Large intestine (tissue), 3 donors: ENCODE results near the gene KCNQ1. TPM values are rescaled to one million over a fixed set of nuclear protein-coding genes. Genes with fewer than 3 reads are reported as not detected.
"Not testable (repeated sequence)": the region's sequence is repeated elsewhere in the genome, so short reads cannot be mapped to it uniquely, and the experiment has no call there.

Experiments used
- DNase-seq, 2 donors: peaks; one replicate each; pipeline versions ENCODE4 v3.0.0 to v3.0.0-alpha.2; 2013
- H3K27ac ChIP-seq: one replicate; pipeline ENCODE4 v1.5.1; 2013; ENCODE audit warnings: low read length
- H3K27me3 ChIP-seq: 2 replicates; pipeline ENCODE4 v1.6.1; 2013; ENCODE audit warnings: low read length; ENCODE audit not compliant: control insufficient read depth, insufficient read depth
- H3K36me3 ChIP-seq: 2 replicates; pipeline ENCODE4 v1.6.1; 2013; ENCODE audit warnings: low read length; ENCODE audit not compliant: control insufficient read depth, insufficient read depth
- H3K4me1 ChIP-seq: one replicate; pipeline ENCODE4 v1.6.1; 2013; ENCODE audit warnings: low read length; ENCODE audit not compliant: control insufficient read depth, insufficient read depth
- H3K4me3 ChIP-seq: one replicate; pipeline ENCODE4 v1.5.1; 2013; ENCODE audit warnings: low read length
- H3K9me3 ChIP-seq: one replicate; pipeline ENCODE4 v1.6.1; 2013; ENCODE audit warnings: mild to moderate bottlenecking, low read depth, low read length, moderate library complexity; ENCODE audit not compliant: control insufficient read depth
- WGBS: methylation state at CpG from one replicate; pipeline ENCODE4 v1.1.5; 2013; ENCODE audit warnings: low lambda C conversion rate; ENCODE audit not compliant: insufficient coverage; 5-methylcytosine and 5-hydroxymethylcytosine counted together
- polyA plus RNA-seq: library from polyadenylated mRNA; unstranded; fragments of 120-200 nt; gene quantifications from one replicate; pipeline ENCODE4 v1.2.1, GENCODE V29; 2013

KCNQ1 gene
- polyA plus RNA-seq, 1 donor = 19.5 TPM

DNA sequence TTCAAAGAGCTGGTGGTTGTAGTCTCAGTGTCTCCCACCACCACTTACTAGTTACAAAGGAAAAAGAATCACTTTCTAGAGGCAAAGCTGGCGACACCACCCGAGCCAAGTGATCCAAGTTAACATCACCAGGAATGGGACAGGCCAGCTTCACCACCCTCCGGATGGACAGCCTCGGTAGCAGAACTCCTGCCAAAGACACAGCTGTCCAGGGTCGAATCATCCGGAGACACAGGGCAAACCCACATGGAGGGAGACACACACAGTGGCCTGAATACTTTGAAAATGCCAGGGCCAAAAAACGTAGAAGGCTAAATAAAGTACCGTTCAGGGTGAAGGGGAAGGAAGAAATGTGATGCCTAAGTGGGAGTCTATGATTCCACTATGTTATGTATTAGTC lies 33.1 kb downstream of the KCNQ1 start:
- no peak for DNase-seq
- H3K4me1 ChIP-seq = peaks cover 15% of the 10 kb centered on the region
- no peak overlapping the region for H3K27ac ChIP-seq
- no peaks in the 10 kb centered on the region for H3K36me3 ChIP-seq
- no peaks in the 10 kb centered on the region for H3K27me3 ChIP-seq
- 100% methylated on average over 1 of the region's 8 CpGs for WGBS
- H3K4me3 ChIP-seq = no peak overlapping the region
- peaks cover 5% of the 10 kb centered on the region for H3K9me3 ChIP-seq

DNA sequence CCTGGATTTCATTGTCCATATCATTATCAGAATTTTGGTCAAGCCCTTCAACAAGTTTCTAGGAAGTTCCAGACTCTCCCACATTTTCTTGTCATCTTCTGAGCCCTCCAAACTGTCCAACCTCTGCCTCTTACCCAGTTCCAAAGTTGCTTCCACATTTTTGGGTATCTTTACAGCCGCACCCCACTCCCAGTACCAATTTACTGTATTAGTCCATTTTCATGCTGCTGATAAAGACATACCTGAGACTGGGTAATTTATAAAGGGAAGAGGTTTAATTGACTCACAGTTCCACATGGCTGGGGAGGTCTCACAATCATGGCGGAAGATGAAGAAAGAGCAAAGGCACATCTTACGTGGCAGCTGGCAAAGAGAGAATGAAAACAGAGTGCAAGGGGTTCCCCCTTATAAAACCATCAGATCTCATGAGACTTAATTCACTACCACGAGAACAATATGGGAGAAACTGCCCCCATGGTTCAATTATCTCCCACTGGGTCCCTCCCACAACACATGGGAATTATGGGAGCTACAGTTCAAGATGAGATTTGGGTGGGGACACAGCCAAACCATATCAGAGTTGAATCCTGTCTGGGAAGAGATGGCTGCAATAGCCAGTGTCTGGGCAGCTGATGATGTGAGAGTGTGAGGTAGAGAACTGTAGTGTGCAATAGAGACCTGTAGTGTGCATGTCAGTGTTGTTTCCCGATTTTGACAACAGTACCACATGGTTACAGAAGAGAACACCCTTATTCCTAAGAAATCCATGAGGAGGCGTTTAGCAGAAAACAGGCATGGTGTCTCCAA lies 35.5 kb downstream of the KCNQ1 start:
- not testable (repeated sequence) for H3K27me3 ChIP-seq, H3K27ac ChIP-seq, DNase-seq, H3K4me1 ChIP-seq, H3K9me3 ChIP-seq, H3K4me3 ChIP-seq, H3K36me3 ChIP-seq
- WGBS = 65% methylated on average over 3 of the region's 6 CpGs

DNA sequence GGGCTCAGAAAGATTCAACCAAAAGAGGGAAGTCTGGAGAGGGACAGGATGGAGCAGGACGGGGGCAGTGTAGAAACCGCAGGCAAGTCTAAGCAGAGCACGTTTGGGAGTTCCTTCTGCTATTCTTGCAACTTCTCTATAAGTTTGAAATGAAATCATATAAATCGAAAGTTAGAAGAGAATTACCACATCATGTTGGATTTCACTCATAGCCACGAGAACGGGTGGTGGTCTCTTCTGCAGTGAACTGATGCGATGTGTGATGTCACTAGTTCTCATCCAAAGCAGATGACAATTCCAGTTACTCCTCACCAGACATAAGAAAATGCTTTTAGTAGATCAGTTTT lies 36.0 kb downstream of the KCNQ1 start:
- H3K4me3 ChIP-seq = no peak overlapping the region
- 83% methylated on average over 2 of the region's 7 CpGs for WGBS
- H3K9me3 ChIP-seq = peaks cover 5% of the 10 kb centered on the region
- no peaks in the 10 kb centered on the region for H3K27me3 ChIP-seq
- no peaks in the 10 kb centered on the region for H3K36me3 ChIP-seq
- H3K4me1 ChIP-seq = no peaks in the 10 kb centered on the region
- no peak overlapping the region for H3K27ac ChIP-seq
- DNase-seq = no peak

DNA sequence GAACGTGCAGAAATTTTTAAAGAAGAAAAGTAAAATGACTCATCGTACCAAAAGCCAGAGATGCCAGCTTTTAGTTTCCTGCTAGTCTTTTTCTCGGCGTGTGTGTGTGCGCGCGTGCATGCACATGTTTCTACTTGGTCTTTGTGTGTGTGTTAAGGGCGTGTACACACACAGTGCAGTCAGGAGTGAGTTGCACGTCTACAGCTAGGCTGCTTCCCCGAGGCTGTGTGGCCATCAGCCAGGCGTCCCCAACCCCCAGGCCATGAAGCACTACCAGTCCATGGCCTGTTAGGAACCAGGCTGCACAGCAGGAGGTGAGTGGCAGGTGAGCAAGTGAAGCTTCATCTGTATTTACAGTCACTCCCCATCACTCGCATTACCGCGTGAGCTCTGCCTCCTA lies 36.4 kb downstream of the KCNQ1 start:
- Histone ChIP-seq H3K36me3 (no peaks in the 10 kb centered on the region), H3K27me3 (no peaks in the 10 kb centered on the region), H3K9me3 (peaks cover 5% of the 10 kb centered on the region), H3K4me1 (no peaks in the 10 kb centered on the region), H3K4me3 (no peak overlapping the region), H3K27ac (no peak overlapping the region)
- DNase-seq = no peak
- no CpG with 5 or more reads among the region's 14 CpGs for WGBS

DNA sequence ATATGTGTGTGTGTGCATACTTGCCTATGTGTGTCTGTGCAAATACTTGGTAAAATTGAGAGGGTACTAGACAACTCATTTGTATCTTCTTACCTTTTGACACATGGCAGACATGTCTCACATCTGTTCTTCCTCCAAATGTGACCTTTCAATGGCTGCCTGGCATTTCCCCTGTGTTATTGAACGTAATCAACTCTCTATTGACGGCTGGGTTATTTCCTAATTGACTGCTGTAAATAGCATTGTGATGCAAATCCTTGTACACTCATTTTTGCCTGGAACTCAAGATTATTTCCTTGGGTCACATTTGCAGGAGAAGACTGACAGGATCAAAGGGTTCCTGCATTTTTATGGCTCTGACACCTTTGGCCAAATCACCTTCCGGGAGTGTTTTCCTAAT lies 37.4 kb downstream of the KCNQ1 start:
- peaks cover 10% of the 10 kb centered on the region for H3K9me3 ChIP-seq
- DNase-seq = no peak
- no peak overlapping the region for H3K27ac ChIP-seq
- no peaks in the 10 kb centered on the region for H3K36me3 ChIP-seq
- no CpG with 5 or more reads among the region's 3 CpGs for WGBS
- H3K4me1 ChIP-seq = no peaks in the 10 kb centered on the region
- no peaks in the 10 kb centered on the region for H3K27me3 ChIP-seq
- no peak overlapping the region for H3K4me3 ChIP-seq

DNA sequence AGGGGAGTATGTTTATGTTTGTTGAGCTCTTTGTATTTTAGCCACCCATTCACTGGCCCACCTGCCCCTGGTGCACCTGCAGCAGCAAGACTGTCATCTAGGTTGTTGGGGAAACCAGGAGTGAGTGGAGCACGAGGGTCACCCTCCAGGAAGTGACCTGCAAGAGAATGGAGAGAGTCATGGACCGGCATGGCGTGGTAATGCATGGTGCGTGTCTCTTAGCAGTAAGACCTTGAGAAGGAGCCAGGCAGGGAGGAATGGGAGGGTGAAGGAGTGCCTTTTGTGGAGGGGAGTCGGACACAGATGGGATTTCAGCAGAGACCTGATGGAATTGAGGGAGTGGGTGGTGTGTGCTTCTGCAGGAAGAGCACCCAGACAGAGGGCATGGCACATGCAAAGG lies 37.9 kb downstream of the KCNQ1 start:
- Histone ChIP-seq H3K27me3 (no peaks in the 10 kb centered on the region), H3K9me3 (peaks cover 15% of the 10 kb centered on the region), H3K4me1 (no peaks in the 10 kb centered on the region), H3K4me3 (no peak overlapping the region), H3K27ac (no peak overlapping the region), H3K36me3 (no peaks in the 10 kb centered on the region)
- WGBS = 83% methylated on average over 3 of the region's 5 CpGs
- DNase-seq = no peak

DNA sequence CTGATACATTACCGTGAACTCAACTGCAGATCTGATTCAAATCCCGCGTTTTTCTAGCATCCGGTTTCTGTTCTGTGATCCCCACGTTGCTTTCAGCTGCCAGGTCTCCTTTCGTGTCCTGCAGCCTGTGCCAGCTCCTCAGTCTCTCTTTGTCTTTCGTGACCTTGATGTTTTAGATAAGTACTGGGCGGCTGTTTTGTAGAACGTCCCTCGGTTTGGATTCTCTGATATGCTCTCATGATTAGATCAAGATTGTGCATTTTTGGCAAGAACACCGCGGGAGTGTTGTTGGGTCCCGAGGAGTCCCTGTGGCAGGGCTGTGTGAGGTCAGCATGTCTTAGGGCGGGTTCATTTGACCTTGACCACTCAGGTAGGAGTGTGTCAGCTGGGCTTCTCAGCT lies 38.6 kb downstream of the KCNQ1 start:
- WGBS = no CpG with 5 or more reads among the region's 14 CpGs
- no peaks in the 10 kb centered on the region for H3K4me1 ChIP-seq
- no peak overlapping the region for H3K4me3 ChIP-seq
- H3K27me3 ChIP-seq = no peaks in the 10 kb centered on the region
- DNase-seq = no peak
- peaks cover 21% of the 10 kb centered on the region for H3K9me3 ChIP-seq
- no peaks in the 10 kb centered on the region for H3K36me3 ChIP-seq
- H3K27ac ChIP-seq = no peak overlapping the region

DNA sequence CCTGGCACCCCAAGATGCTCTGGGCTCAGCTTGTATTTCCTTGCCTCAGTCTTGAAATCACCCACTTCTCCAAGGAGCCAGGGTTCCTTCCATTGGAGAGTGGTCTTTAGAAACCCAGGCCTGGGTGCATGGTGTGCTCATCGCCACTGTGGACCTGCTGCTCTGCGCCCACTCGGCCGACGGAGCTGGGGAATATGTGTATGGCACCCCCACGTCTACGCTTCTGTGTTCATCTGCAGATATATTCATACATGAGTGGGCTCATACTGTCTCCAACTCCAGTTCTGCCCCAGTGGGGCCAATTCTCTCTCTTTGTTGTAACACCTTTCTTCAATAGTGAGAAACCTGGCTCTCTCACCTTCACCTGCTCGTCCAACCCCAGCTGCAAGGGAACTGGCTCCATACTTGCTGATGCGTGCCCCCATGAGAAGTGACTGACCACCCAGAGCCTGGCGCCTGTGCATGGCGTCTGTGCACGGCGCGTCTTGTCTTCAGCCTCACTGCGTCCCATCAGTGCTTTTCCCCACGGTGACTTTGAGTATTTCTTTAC lies 39.8 kb downstream of the KCNQ1 start:
- Histone ChIP-seq H3K9me3 (peaks cover 26% of the 10 kb centered on the region), H3K27me3 (no peaks in the 10 kb centered on the region), H3K4me3 (no peak overlapping the region), H3K27ac (no peak overlapping the region), H3K36me3 (no peaks in the 10 kb centered on the region), H3K4me1 (no peaks in the 10 kb centered on the region)
- no peak for DNase-seq
- WGBS = no CpG with 5 or more reads among the region's 16 CpGs

DNA sequence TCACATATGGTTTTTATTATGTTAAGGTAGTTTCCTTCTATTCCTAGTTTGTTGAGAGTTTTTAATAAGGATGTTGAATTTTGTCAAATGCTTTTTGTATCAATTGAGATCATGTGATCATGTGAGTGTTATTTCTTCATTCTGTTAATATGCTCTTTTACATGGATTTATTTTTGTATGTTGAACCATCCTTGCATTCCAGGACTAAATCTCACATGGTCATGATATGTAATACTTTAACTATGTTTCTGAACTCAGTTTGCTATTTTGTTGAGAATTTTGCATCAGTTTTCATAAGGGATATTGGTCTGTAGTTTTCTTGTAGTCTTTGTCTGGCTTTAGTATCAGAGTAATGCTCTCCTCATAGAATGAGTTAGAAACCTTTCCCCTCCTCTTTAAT lies 43.2 kb downstream of the KCNQ1 start:
- Histone ChIP-seq H3K36me3 (no peaks in the 10 kb centered on the region), H3K27ac (no peak overlapping the region), H3K9me3 (peaks cover 32% of the 10 kb centered on the region), H3K27me3 (no peaks in the 10 kb centered on the region), H3K4me1 (no peaks in the 10 kb centered on the region), H3K4me3 (no peak overlapping the region)
- no peak for DNase-seq

DNA sequence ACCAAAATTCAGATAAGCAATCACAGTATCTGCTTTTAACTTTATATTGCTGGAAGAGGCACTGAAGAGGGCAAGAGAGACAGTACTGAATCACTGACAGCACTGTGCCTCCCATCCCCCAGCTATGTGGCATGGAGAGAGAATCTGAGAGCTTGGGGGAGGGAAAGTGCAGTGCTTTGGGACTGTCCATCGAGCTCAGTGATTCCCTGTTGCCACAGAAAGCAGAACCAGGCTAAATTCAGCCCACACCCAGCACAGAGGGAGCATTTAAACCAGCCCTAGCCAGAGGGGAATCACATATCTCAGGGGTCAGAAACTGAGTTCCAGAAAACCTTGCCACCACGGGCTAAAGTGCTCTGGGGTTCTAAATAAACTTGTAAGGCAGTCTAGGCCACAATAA lies 44.3 kb downstream of the KCNQ1 start:
- no peaks in the 10 kb centered on the region for H3K36me3 ChIP-seq
- no CpG with 5 or more reads among the region's 2 CpGs for WGBS
- H3K9me3 ChIP-seq = peaks cover 32% of the 10 kb centered on the region
- no peak overlapping the region for H3K27ac ChIP-seq
- no peak for DNase-seq
- no peaks in the 10 kb centered on the region for H3K4me1 ChIP-seq
- H3K4me3 ChIP-seq = no peak overlapping the region
- H3K27me3 ChIP-seq = no peaks in the 10 kb centered on the region

DNA sequence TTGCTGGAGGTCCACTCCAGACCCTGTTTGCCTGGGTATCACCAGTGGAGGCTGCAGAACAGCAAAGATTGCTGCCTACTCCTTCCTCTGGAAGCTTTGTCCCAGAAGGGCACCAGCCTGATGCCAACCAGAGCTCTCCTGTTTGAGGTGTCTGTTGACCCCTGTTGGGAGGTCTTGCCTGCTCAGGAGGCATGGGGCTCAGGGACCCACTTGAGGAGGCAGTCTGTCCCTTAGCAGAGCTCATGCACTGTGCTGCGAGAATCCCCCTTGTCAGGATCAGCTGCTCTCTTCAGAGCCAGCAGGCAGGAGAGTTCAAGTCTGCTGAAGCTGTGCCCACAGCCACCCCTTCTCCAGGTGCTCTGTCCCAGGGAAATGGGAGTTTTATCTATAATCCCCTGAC lies 53.1 kb downstream of the KCNQ1 start:
- WGBS = no CpG with 5 or more reads among the region's 1 CpG
- DNase-seq, H3K27me3 ChIP-seq, H3K4me1 ChIP-seq, H3K4me3 ChIP-seq, H3K36me3 ChIP-seq, H3K27ac ChIP-seq, H3K9me3 ChIP-seq: not testable (repeated sequence)
